ENCODE measurements around the gene KRT6A.

The KRT6A gene

GRCh38 chr12:52474212-52474611 is 18.8 kb downstream of the KRT6A start:
- TF ChIP-seq POLR2AphosphoS5 (IDR thresholded peaks at IDR 0.05; ENCODE audit: low read depth, low read length) = no peak

DNA sequence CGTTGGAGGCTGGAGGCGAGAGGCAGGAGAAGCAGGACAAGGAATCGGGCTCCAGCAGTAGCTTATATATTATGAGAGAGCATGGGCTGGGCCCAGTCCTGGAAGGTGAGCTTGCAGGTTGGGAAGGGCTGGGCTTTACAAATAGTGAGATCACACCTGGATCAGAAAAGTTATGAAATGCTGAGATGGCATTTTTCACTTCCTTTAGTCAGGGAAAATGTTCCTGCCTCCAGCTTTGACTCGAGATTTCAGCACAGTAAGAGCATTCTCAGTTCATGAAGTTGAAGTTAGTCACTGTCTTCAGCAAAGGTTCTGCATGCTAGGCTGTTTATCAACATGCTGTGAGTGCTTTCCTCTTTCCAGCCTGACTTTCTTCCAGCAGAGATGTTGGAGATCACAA is 19.3 kb downstream of the KRT6A start, which contains the start of gene KRT6C:
KRT6C (minus strand) TSS at position 38 of the 400 bp plus-strand sequence. CDS start 68 bp downstream, outside the sequence.
- TF ChIP-seq, protein P1, sequence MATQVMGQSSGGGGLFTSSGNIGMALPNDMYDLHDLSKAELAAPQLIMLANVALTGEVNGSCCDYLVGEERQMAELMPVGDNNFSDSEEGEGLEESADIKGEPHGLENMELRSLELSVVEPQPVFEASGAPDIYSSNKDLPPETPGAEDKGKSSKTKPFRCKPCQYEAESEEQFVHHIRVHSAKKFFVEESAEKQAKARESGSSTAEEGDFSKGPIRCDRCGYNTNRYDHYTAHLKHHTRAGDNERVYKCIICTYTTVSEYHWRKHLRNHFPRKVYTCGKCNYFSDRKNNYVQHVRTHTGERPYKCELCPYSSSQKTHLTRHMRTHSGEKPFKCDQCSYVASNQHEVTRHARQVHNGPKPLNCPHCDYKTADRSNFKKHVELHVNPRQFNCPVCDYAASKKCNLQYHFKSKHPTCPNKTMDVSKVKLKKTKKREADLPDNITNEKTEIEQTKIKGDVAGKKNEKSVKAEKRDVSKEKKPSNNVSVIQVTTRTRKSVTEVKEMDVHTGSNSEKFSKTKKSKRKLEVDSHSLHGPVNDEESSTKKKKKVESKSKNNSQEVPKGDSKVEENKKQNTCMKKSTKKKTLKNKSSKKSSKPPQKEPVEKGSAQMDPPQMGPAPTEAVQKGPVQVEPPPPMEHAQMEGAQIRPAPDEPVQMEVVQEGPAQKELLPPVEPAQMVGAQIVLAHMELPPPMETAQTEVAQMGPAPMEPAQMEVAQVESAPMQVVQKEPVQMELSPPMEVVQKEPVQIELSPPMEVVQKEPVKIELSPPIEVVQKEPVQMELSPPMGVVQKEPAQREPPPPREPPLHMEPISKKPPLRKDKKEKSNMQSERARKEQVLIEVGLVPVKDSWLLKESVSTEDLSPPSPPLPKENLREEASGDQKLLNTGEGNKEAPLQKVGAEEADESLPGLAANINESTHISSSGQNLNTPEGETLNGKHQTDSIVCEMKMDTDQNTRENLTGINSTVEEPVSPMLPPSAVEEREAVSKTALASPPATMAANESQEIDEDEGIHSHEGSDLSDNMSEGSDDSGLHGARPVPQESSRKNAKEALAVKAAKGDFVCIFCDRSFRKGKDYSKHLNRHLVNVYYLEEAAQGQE (IDR thresholded peaks at IDR 0.05; ENCODE audit: insufficient read depth in 1 of 2, low read depth in 2 of 2, low read length in 2 of 2) = no peak
- no peak for TF ChIP-seq SIN3A (IDR thresholded peaks at IDR 0.05; ENCODE audit: borderline replicate concordance, insufficient read depth, low read length)
- TF ChIP-seq FOXP2 (optimal IDR thresholded peaks at IDR 0.05; ENCODE audit: borderline replicate concordance, extremely low read depth, extremely low read length, insufficient read depth) = no peak
- no peak for TF ChIP-seq POLR2AphosphoS5 (IDR thresholded peaks at IDR 0.05; ENCODE audit: low read depth, low read length)
- no peak for TF ChIP-seq TAF1 (IDR thresholded peaks at IDR 0.05; ENCODE audit: borderline replicate concordance, insufficient read depth, low read length)

DNA sequence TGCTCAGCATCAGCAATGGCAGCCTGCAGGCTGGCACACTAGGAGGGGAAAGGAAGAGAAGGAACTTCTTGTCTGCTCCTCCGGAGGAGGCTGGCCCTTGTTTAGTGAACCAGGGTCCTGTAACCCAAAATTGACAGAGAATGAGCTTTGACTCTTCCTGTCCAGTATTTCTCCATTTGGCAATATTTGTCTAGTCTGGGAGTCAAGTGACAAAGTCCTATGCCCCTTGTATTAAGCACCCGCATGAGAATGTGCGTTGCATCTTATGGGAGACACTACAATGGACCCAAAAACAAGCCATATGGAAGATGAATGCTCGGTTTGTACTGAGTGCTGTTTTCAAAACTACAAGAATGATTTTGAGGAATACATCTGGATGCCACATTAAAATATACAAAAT is 23.2 kb downstream of the KRT6A start:
- TF ChIP-seq SIN3A (IDR thresholded peaks at IDR 0.05; ENCODE audit: borderline replicate concordance, insufficient read depth, low read length) = no peak

- TF ChIP-seq, protein P1 (IDR thresholded peaks at IDR 0.05; ENCODE audit: insufficient read depth in 1 of 2, low read depth in 2 of 2, low read length in 2 of 2) = no peak
Measured at GRCh38 chr12:52464897-52465296, 28.2 kb downstream of the KRT6A start.

DNA sequence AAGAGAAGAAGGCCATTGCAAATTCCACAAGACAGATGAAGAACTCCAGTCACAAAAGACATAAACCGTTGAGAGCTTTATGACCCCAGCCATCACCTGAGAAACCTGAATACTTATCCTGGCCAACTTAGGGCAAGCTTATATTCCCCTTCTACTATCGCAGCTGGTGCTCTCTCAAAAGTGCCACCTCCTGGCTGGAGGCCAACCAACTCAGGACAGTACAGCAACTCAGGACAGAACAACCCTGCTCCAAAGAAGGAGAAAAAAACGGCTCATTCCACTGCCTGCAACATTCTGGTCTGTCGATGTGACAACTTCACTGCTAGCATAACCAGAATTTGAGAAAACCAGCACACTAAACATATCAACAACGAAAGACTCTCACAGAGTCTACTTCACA is 31.4 kb downstream of the KRT6A start:
- TF ChIP-seq FOXP2 (optimal IDR thresholded peaks at IDR 0.05; ENCODE audit: borderline replicate concordance, extremely low read depth, extremely low read length, insufficient read depth) (no peak), SIN3A (IDR thresholded peaks at IDR 0.05; ENCODE audit: borderline replicate concordance, insufficient read depth, low read length) (no peak), TAF1 (IDR thresholded peaks at IDR 0.05; ENCODE audit: borderline replicate concordance, insufficient read depth, low read length) (no peak), POLR2AphosphoS5 (IDR thresholded peaks at IDR 0.05; ENCODE audit: low read depth, low read length) (no peak)
- TF ChIP-seq, protein P1 (IDR thresholded peaks at IDR 0.05; ENCODE audit: insufficient read depth in 1 of 2, low read depth in 2 of 2, low read length in 2 of 2) = no peak

DNA sequence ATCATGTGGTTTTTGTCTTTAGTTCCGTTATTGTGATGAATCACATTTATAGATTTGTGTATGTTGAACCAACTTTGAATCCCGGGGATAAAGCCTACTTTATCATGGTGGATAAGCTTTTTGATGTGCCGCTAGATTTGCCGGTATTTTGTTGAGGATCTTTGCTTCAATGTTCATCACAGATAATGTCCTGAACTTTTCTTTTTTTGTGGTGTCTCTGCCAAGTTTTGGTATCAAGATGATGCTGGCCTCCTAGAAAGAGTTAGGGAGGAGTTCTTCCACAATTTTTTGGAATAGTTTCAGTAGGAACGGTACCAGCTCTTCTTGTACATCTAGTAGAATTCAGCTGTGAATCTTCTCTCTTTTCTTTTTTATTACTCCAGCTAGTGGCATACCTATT is 34.2 kb downstream of the KRT6A start:
- TF ChIP-seq, protein P1 (IDR thresholded peaks at IDR 0.05; ENCODE audit: insufficient read depth in 1 of 2, low read depth in 2 of 2, low read length in 2 of 2) = no peak
- TF ChIP-seq TAF1 (IDR thresholded peaks at IDR 0.05; ENCODE audit: borderline replicate concordance, insufficient read depth, low read length) (no peak), POLR2AphosphoS5 (IDR thresholded peaks at IDR 0.05; ENCODE audit: low read depth, low read length) (no peak)
